IMR-90 (cell line): ENCODE results near the gene NRP2. TPM values are rescaled to one million over a fixed set of nuclear protein-coding genes. Genes with fewer than 3 reads are reported as not detected.

ENCODE experiments used
- ATAC-seq: fragments of 200-7000 bp; cut with Tn5 transposase; 2 replicates; pipeline ENCODE4 v1.9.1; 2020; ENCODE audit warnings: low read depth, mild to moderate bottlenecking, moderate library complexity
- BruUV-seq: library from RNA; stranded (reverse); fragments of 400-500 nt; replicated peaks from 2 replicates; lab custom pipeline; 2021; lab: Mats Ljungman, UMichigan
- CTCF ChIA-PET: fragments of 300-600 bp; formaldehyde crosslinking; extraction: SDS; loops from one replicate; lab custom pipeline; 2021; ENCODE audit warnings: antibody characterized with exemption; lab: Yijun Ruan, JAX
- POLR2A ChIA-PET: fragments of 300-600 bp; sonication (Branson Sonifier 250); formaldehyde crosslinking; loops from one replicate; lab custom pipeline; 2022; ENCODE audit warnings: antibody characterized with exemption; ENCODE audit not compliant: unreplicated experiment; lab: Charles Lee
- DNase-seq: peaks from one replicate; pipeline ENCODE4 v3.0.0; 2013
- H2AFZ ChIP-seq: replicated peaks from 2 replicates; pipeline ENCODE3; 2013; ENCODE audit warnings: low read length, mild to moderate bottlenecking; ENCODE audit not compliant: poor library complexity
- H2AK5ac ChIP-seq: 2 replicates; pipeline ENCODE4 v1.6.1; 2013; ENCODE audit warnings: low read depth, low read length, inconsistent platforms
- H2AK9ac ChIP-seq: replicated peaks from 2 replicates; pipeline ENCODE3; 2013; ENCODE audit warnings: mild to moderate bottlenecking, low read depth, low read length, moderate library complexity; ENCODE audit not compliant: poor library complexity
- H2BK120ac ChIP-seq: 2 replicates; pipeline ENCODE4 v1.6.1; 2013; ENCODE audit warnings: low read depth, low read length, inconsistent platforms
- H2BK15ac ChIP-seq: 3 replicates; pipeline ENCODE4 v1.6.1; 2013; ENCODE audit warnings: low read depth, low read length, inconsistent platforms
- H2BK20ac ChIP-seq: 2 replicates; pipeline ENCODE4 v1.6.1; 2013; ENCODE audit warnings: low read depth, mild to moderate bottlenecking, inconsistent platforms, low read length, moderate library complexity
- H2BK5ac ChIP-seq: 2 replicates; pipeline ENCODE4 v1.6.1; 2013; ENCODE audit warnings: mild to moderate bottlenecking, low read depth, low read length, inconsistent platforms; ENCODE audit not compliant: poor library complexity, severe bottlenecking
- H3K14ac ChIP-seq: replicated peaks from 2 replicates; pipeline ENCODE4 v1.6.1; 2013; ENCODE audit warnings: low read depth, low read length, inconsistent platforms
- H3K18ac ChIP-seq: 2 replicates; pipeline ENCODE4 v1.6.1; 2013; ENCODE audit warnings: low read depth, low read length, control low read depth
- H3K23ac ChIP-seq: 2 replicates; pipeline ENCODE4 v1.6.1; 2013; ENCODE audit warnings: low read depth, low read length, inconsistent platforms
- H3K27ac ChIP-seq: 2 replicates; pipeline ENCODE4 v1.5.1; 2013; ENCODE audit warnings: mild to moderate bottlenecking, control low read depth, low read length; ENCODE audit not compliant: insufficient read depth
- H3K27me3 ChIP-seq: 2 replicates; pipeline ENCODE4 v1.6.1; 2013; ENCODE audit warnings: low read length; ENCODE audit not compliant: control insufficient read depth, insufficient read depth
- H3K36me3 ChIP-seq: 2 replicates; pipeline ENCODE4 v1.6.1; 2013; ENCODE audit warnings: low read length, mixed read lengths; ENCODE audit not compliant: control insufficient read depth, insufficient read depth
- H3K4ac ChIP-seq: 2 replicates; pipeline ENCODE4 v1.6.1; 2013; ENCODE audit warnings: low read depth, low read length, inconsistent platforms
- H3K4me1 ChIP-seq: 2 replicates; pipeline ENCODE4 v1.6.1; 2013; ENCODE audit warnings: low read length, mixed read lengths; ENCODE audit not compliant: control insufficient read depth, insufficient read depth
- H3K4me2 ChIP-seq: 2 replicates; pipeline ENCODE4 v1.6.1; 2013; ENCODE audit warnings: low read depth, mild to moderate bottlenecking, control low read depth, low read length, moderate library complexity
- H3K4me3 ChIP-seq: 2 replicates; pipeline ENCODE4 v1.5.1; 2013; ENCODE audit warnings: low read depth, mild to moderate bottlenecking, control low read depth, low read length, moderate library complexity; ENCODE audit not compliant: insufficient read depth
- H3K56ac ChIP-seq: 2 replicates; pipeline ENCODE4 v1.6.1; 2013; ENCODE audit warnings: low read length, inconsistent platforms; ENCODE audit not compliant: insufficient read depth; ENCODE audit errors: extremely low read depth
- H3K79me1 ChIP-seq, 2 experiments: 2 replicates each; pipeline ENCODE4 v1.6.1; 2013; ENCODE audit warnings: low read length in 2 of 2, inconsistent platforms in 1 of 2, low read depth in 1 of 2
- H3K9ac ChIP-seq: 2 replicates; pipeline ENCODE4 v1.6.1; 2013; ENCODE audit warnings: low read depth, low read length, control low read depth
- H3K9me1 ChIP-seq: 2 replicates; pipeline ENCODE4 v1.6.1; 2013; ENCODE audit warnings: low read length, inconsistent platforms; ENCODE audit not compliant: insufficient read depth
- H3K9me3 ChIP-seq: 2 replicates; pipeline ENCODE4 v1.6.1; 2013; ENCODE audit warnings: low read length; ENCODE audit not compliant: control insufficient read depth, insufficient read depth
- H4K20me1 ChIP-seq: 2 replicates; pipeline ENCODE4 v1.6.1; 2013; ENCODE audit warnings: low read length, inconsistent platforms; ENCODE audit not compliant: insufficient read depth
- H4K5ac ChIP-seq: 2 replicates; pipeline ENCODE4 v1.6.1; 2013; ENCODE audit warnings: mild to moderate bottlenecking, low read depth, low read length, control low read depth
- H4K8ac ChIP-seq, 2 experiments: 2 replicates each; pipeline ENCODE4 v1.6.1; 2013; ENCODE audit warnings: low read depth in 2 of 2, low read length in 2 of 2, control low read depth in 1 of 2, inconsistent platforms in 1 of 2
- H4K91ac ChIP-seq: 2 replicates; pipeline ENCODE4 v1.6.1; 2013; ENCODE audit warnings: low read depth, low read length, inconsistent platforms; ENCODE audit not compliant: insufficient read depth
- CEBPB ChIP-seq: IDR thresholded peaks from 2 replicates; pipeline ENCODE4 v1.6.1; 2012; ENCODE audit warnings: low read depth, low read length, improper control_type of control experiment
- MXI1 ChIP-seq: IDR thresholded peaks from 2 replicates; pipeline ENCODE4 v1.6.1; 2012; ENCODE audit warnings: low read depth, mild to moderate bottlenecking, low read length, moderate library complexity, borderline replicate concordance
- WGBS, 2 experiments: methylation state at CpG; one replicate each; pipeline versions ENCODE4 v1.1.5 to v1.1.7; 2013; ENCODE audit warnings: missing lambda C conversion rate in 2 of 2; ENCODE audit not compliant: insufficient read length in 1 of 2; ENCODE audit errors: extremely low coverage in 2 of 2; 5-methylcytosine and 5-hydroxymethylcytosine counted together
- dilution Hi-C: fragments of 300-500 bp; cut with HindIII; formaldehyde crosslinking; loops from one replicate; pipeline ENCODE4 v1.14.3; 2018; ENCODE audit warnings: low sequenced_read_pairs; ENCODE audit not compliant: unreplicated experiment
- in situ Hi-C: fragments of 300-500 bp; cut with MboI; formaldehyde crosslinking; loops from 3 replicates; pipeline ENCODE4 v1.14.3; 2019; ENCODE audit warnings: low sequenced_read_pairs, inconsistent platforms, mixed read lengths
- intact Hi-C: fragments of 100-400 bp; cut with micrococcal nuclease; formaldehyde crosslinking; loops from 2 replicates; pipeline ENCODE4 v1.10.0; 2022
- polyA plus RNA-seq, 3 experiments: library from polyadenylated mRNA; depleted of rRNA; stranded (reverse); fragments of >200 nt; gene quantifications; 2 replicates each; pipeline ENCODE4 v1.2.3, GENCODE V29; 2012; ENCODE audit warnings: low replicate concordance in 1 of 3
- total RNA-seq: library from RNA; depleted of rRNA; stranded (reverse); fragments of >200 nt; gene quantifications from 2 replicates; pipeline ENCODE4 v1.2.3, GENCODE V29; 2012

The NRP2 gene
- total and polyA plus RNA-seq, 2 of the 4 experiments (the other 2 are of a cell fraction), result 46.4 to 51.3 TPM

DNA sequence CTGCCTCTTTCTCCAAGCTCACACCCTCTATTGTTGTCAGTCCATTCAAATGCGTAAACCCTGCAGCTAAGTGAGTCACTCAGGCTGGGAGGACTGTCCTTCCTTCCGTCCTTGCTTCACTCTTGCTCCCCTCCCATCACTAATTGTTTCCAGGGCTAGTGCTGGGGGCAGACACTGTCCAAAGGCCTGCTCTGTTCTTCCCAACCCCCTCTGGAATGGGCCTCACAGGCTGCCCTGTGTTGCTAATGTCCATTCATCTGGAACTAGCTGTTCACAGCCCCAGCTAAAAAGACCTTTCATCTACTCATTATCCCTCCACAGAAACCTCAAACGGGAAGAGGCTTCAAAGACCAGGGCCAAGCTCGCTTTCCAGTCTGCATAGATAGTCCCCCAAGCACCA, 31.9 kb upstream of the NRP2 start:
- no peaks in the 10 kb centered on the region for H3K79me1 ChIP-seq
- peak; percentile 61 for DNase-seq
- peak overlapping the region; percentile 70; the same call in 1 of the 2 replicates for H2BK120ac ChIP-seq
- no peak overlapping the region for H2AK9ac ChIP-seq
- BruUV-seq, result no TSS peak
- peak overlapping the region in 1 of 2 experiments; percentile 11; a peak in 1 of 4 replicates for H4K8ac ChIP-seq
- H2AK5ac ChIP-seq, result 0 out of 2 replicates have a peak overlapping the region, but pooled peaks have one; percentile 20
- 0 out of 2 replicates have a peak overlapping the region, but pooled peaks have one; percentile 21 for H3K18ac ChIP-seq
- no peaks in the 10 kb centered on the region for H4K20me1 ChIP-seq
- intact Hi-C loops, result no loop called here
- no peak overlapping the region for H3K56ac ChIP-seq
- in situ Hi-C loops, result no loop called here
- no peak overlapping the region for H3K23ac ChIP-seq
- no peak overlapping the region for H3K9ac ChIP-seq
- H2BK5ac ChIP-seq, result no peak overlapping the region
- H3K14ac ChIP-seq, result no peak overlapping the region
- POLR2A ChIA-PET, result no interaction called here
- H3K9me1 ChIP-seq, result peaks cover 3% of the 10 kb centered on the region; the same call in 1 of the 2 replicates
- H3K27me3 ChIP-seq, result no peaks in the 10 kb centered on the region
- peak; percentile 60 for ATAC-seq
- peak overlapping the region; percentile 81 for H2AFZ ChIP-seq
- no peak overlapping the region; the same call in 1 of the 2 replicates for H4K91ac ChIP-seq
- H3K4me3 ChIP-seq, result no peak overlapping the region
- peak overlapping the region; percentile 59; the same call in 1 of the 2 replicates for H3K4ac ChIP-seq
- H3K36me3 ChIP-seq, result no peaks in the 10 kb centered on the region
- 0 out of 3 replicates have a peak overlapping the region, but pooled peaks have one; percentile 86 for H2BK15ac ChIP-seq
- whole genome bisulfite sequencing, 2 experiments, result no CpG with 5 or more reads among the region's 4 CpGs
- no peaks in the 10 kb centered on the region for H3K9me3 ChIP-seq
- no peak overlapping the region for H3K27ac ChIP-seq
- H3K4me2 ChIP-seq, result no peak overlapping the region
- CTCF ChIA-PET, result interaction anchor here (1.2 kb wide), 1 partner anchor 11 kb away, joined by 3 read pairs; no protein-coding TSS in a partner anchor
- dilution Hi-C loops, result no loop called here
- no peak overlapping the region for H4K5ac ChIP-seq
- H2BK20ac ChIP-seq, result no peak overlapping the region
- peaks cover 6% of the 10 kb centered on the region for H3K4me1 ChIP-seq
- no peak for TF ChIP-seq MXI1
- TF ChIP-seq CEBPB, result peak; percentile 57; the same call in 1 of the 2 replicates
